ENCODE measurements around the gene MGAT5.
A peak's percentile ranks its signal among the peaks of the same experiment; 100 is the strongest.

MGAT5 gene

GRCh38 chr2:134406311-134406710 lies 152.4 kb downstream of the MGAT5 start:
- peak; percentile 12 for DNase-seq

- DNase-seq: no peak
Observed at GRCh38 chr2:134406736-134407135, 152.9 kb downstream of the MGAT5 start.

GRCh38 chr2:134407154-134407890 lies 153.4 kb downstream of the MGAT5 start:
- DNase-seq: peak; percentile 14

- no peak for DNase-seq
Observed at GRCh38 chr2:134408386-134408785, 154.5 kb downstream of the MGAT5 start.

GRCh38 chr2:134408791-134409190 lies 154.9 kb downstream of the MGAT5 start:
- DNase-seq: no peak

GRCh38 chr2:134410006-134410405 lies 156.1 kb downstream of the MGAT5 start:
- DNase-seq: no peak

- DNase-seq: no peak
Observed at GRCh38 chr2:134410831-134411231, 157.0 kb downstream of the MGAT5 start.

GRCh38 chr2:134411279-134411827 lies 157.5 kb downstream of the MGAT5 start:
- peak; percentile 0 for DNase-seq

- peak; percentile 65 for DNase-seq
Observed at GRCh38 chr2:134411828-134412638, 158.2 kb downstream of the MGAT5 start.

- DNase-seq: no peak
Observed at GRCh38 chr2:134412639-134412999, 158.7 kb downstream of the MGAT5 start.

GRCh38 chr2:134413430-134413829 lies 159.6 kb downstream of the MGAT5 start:
- no peak for DNase-seq

GRCh38 chr2:134413912-134414311 lies 160.0 kb downstream of the MGAT5 start:
- no peak for DNase-seq

GRCh38 chr2:134416018-134416417 lies 162.1 kb downstream of the MGAT5 start:
- DNase-seq: no peak

- DNase-seq: no peak
Observed at GRCh38 chr2:134416637-134417036, 162.8 kb downstream of the MGAT5 start.

- DNase-seq: no peak
Observed at GRCh38 chr2:134417968-134418582, 164.2 kb downstream of the MGAT5 start.

- no peak for DNase-seq
Observed at GRCh38 chr2:134420259-134420658, 166.4 kb downstream of the MGAT5 start.

GRCh38 chr2:134420920-134421319 lies 167.0 kb downstream of the MGAT5 start:
- no peak for DNase-seq

GRCh38 chr2:134421556-134422328 lies 167.9 kb downstream of the MGAT5 start:
- no peak for DNase-seq

GRCh38 chr2:134425724-134426496 lies 172.0 kb downstream of the MGAT5 start:
- no peak for DNase-seq

GRCh38 chr2:134426721-134427120 lies 172.8 kb downstream of the MGAT5 start:
- DNase-seq: no peak

- DNase-seq: no peak
Observed at GRCh38 chr2:134429886-134430285, 176.0 kb downstream of the MGAT5 start.

Data from DMS53 (cell line).